ENCODE results near the gene WBP2NL. TPM values are rescaled to one million over a fixed set of nuclear protein-coding genes. Genes with fewer than 3 reads are reported as not detected.

WBP2NL gene
- total and polyA plus RNA-seq, 2 of the 8 experiments (the other 6 are each of a cell fraction or from before 2014, with no cell fraction given), result not detected

DNA sequence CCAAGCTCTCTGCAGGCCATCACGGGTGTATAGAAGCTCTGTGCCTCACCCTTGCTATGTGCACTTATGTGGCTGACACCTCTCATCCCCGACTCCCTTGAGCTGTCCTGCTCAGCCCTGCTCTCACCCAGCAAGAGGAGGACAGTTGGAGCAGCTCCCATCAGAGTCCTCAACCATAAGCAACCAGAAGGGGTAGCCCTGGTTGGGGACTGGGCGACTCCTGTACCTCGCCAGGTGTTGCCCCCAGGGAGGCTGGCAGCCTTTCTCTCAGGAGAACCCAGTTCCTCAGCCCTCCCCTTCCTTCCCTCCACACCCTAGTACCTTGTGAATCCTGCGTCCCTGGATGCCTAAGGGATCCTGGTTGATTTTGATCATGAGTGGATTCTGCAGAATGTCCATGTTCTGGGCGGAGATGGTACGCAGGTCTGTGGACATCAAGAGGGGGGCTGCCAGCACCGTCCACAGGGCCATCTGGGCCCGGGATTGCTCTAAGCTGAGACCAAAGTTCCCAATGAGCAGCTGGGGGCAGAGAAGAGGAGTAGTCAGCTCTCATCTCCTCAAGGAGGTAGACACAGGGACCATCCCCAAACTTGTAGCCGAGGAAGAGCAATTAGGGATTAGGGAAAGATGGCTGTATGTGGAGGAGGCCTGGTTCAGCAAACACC is 64.0 kb downstream of the WBP2NL start:
- FAIRE-seq (no peak), DNase-seq (ENCODE audit: low read depth in 1 of 2, low spot score in 2 of 2) (peak in 1 of 2 experiments; percentile 29)
- ChIA-PET POLR2A (ENCODE audit: partially characterized antibody) (interaction anchor here (0.6 to 1.1 kb wide), 3 partner anchors 11 to 60 kb away, joined by 3 to 5 read pairs (median 3); partner anchors contain the start of gene SMDT1), CTCF (ENCODE audit: partially characterized antibody) (interaction anchor here (0.6 to 1.2 kb wide), 2 partner anchors 59 to 92 kb away, joined by 3 read pairs; no protein-coding TSS in a partner anchor)
- Histone ChIP-seq H3K79me1 (ENCODE audit: low read depth, low read length) (no peaks in the 10 kb centered on the region), H3K14ac (ENCODE audit: insufficient read length) (no peak overlapping the region), H2BK12ac (ENCODE audit: low read depth, low read length) (no peak overlapping the region), H4K8ac (ENCODE audit: extremely low read depth, insufficient read depth, low read length) (no peak overlapping the region), H3K36me3 (ENCODE audit: control insufficient read depth in 2 of 4, insufficient read depth in 4 of 4, low read length in 3 of 4) (peaks cover 0 to 10% (median 6%) of the 10 kb centered on the region in 4 experiments; a peak in 4 of 8 replicates), H3K79me2 (ENCODE audit: control insufficient read depth in 1 of 2, insufficient read depth in 2 of 2, low read length in 2 of 2) (no peaks in the 10 kb centered on the region), H3K4me2 (ENCODE audit: insufficient read depth in 1 of 2, low read depth in 2 of 2, low read length in 2 of 2) (no peak overlapping the region), H3K4ac (replicated peaks; ENCODE audit: insufficient read length, low read depth, low read length) (no peak overlapping the region), H3K27ac (ENCODE audit: low read depth, low read length) (no peak overlapping the region), H2BK120ac (replicated peaks; ENCODE audit: low read depth, low read length) (no peak overlapping the region), H3K18ac (ENCODE audit: extremely low read depth, low read length) (no peak overlapping the region), H2BK5ac (ENCODE audit: low read depth, low read length) (no peak overlapping the region), H3K9me3 (ENCODE audit: insufficient read depth in 2 of 2, low read depth in 1 of 2, low read length in 1 of 2) (peaks cover 3 to 7% of the 10 kb centered on the region in 2 experiments; a peak in 2 of 4 replicates), H2BK20ac (ENCODE audit: low read length) (no peak overlapping the region), H2AFZ (ENCODE audit: low read length) (no peak overlapping the region), H3K9ac (replicated peaks in 1 of 4; ENCODE audit: extremely low read depth in 1 of 4, low read depth in 3 of 4, low read length in 3 of 4) (no peak overlapping the region), H3K4me3 (ENCODE audit: extremely low read depth in 1 of 4, insufficient read depth in 2 of 4, low read depth in 3 of 4, low read length in 4 of 4) (no peak overlapping the region), H2AK5ac (ENCODE audit: low read depth, low read length) (no peak overlapping the region), H3K4me1 (replicated peaks in 1 of 4; ENCODE audit: control insufficient read depth in 3 of 4, insufficient read depth in 4 of 4, low read length in 3 of 4) (peaks cover 0 to 12% (median 8%) of the 10 kb centered on the region in 4 experiments; a peak in 4 of 7 replicates), H3K23ac (ENCODE audit: insufficient read length) (no peak overlapping the region), H4K91ac (replicated peaks; ENCODE audit: insufficient read length, low read length) (no peak overlapping the region), H4K20me1 (replicated peaks in 1 of 2; ENCODE audit: control insufficient read depth in 1 of 2, insufficient read depth in 2 of 2, low read length in 2 of 2) (peaks cover 0 to 3% of the 10 kb centered on the region in 2 experiments), H3K56ac (replicated peaks; ENCODE audit: insufficient read length, low read depth, low read length) (no peak overlapping the region), H3K23me2 (ENCODE audit: low read depth, low read length) (no peaks in the 10 kb centered on the region), H4K5ac (ENCODE audit: insufficient read length, low read depth, low read length) (no peak overlapping the region), H3K27me3 (replicated peaks in 1 of 4; ENCODE audit: control insufficient read depth in 3 of 4, extremely low read depth in 1 of 4, insufficient read depth in 3 of 4, low read length in 3 of 4) (no peaks in the 10 kb centered on the region), H2BK15ac (ENCODE audit: low read length) (no peak overlapping the region)
- 84% methylated on average over 10 of the region's 10 CpGs; no CpG with 5 or more reads in 1 of the 2 experiments for WGBS, 2 experiments (ENCODE audit: extremely low coverage in 1 of 2, insufficient coverage in 1 of 2, insufficient read length in 1 of 2, insufficient replicate concordance in 2 of 2, low coverage in 1 of 2, low lambda C conversion rate in 2 of 2, missing lambda C conversion rate in 1 of 2)
- TF ChIP-seq MAFK (IDR thresholded peaks at IDR 0.05; ENCODE audit: low read depth, low read length) (no peak), RBBP5 (IDR thresholded peaks at IDR 0.05; ENCODE audit: borderline replicate concordance, low read depth, low read length) (no peak), RNF2 (IDR thresholded peaks at IDR 0.05; ENCODE audit: borderline replicate concordance, low read depth, low read length, missing control alignments, poor library complexity, severe bottlenecking) (no peak), SAP30 (IDR thresholded peaks at IDR 0.05; ENCODE audit: insufficient read depth, insufficient replicate concordance, low read length) (no peak), CTBP2 (IDR thresholded peaks at IDR 0.05; ENCODE audit: borderline replicate concordance, insufficient read depth, insufficient read length, low read length) (no peak), KDM1A (IDR thresholded peaks at IDR 0.05; ENCODE audit: borderline replicate concordance, low read length) (no peak), HDAC6 (IDR thresholded peaks at IDR 0.05; ENCODE audit: low read depth, low read length) (no peak), NANOG (IDR thresholded peaks at IDR 0.05; ENCODE audit: insufficient read depth, low read depth, low read length, poor library complexity, severe bottlenecking) (no peak)
- TF ChIP-seq, protein P1, sequence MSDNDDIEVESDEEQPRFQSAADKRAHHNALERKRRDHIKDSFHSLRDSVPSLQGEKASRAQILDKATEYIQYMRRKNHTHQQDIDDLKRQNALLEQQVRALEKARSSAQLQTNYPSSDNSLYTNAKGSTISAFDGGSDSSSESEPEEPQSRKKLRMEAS (IDR thresholded peaks at IDR 0.05), result no peak
- TF ChIP-seq, protein P2, sequence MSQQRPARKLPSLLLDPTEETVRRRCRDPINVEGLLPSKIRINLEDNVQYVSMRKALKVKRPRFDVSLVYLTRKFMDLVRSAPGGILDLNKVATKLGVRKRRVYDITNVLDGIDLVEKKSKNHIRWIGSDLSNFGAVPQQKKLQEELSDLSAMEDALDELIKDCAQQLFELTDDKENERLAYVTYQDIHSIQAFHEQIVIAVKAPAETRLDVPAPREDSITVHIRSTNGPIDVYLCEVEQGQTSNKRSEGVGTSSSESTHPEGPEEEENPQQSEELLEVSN (IDR thresholded peaks at IDR 0.05), result no peak

All from H1 (cell line).